GM12874 (cell line): ENCODE data around the gene RAPGEF6.

Source experiments
- TF ChIP-seq, protein P1 (sequence below): IDR thresholded peaks from 2 replicates; pipeline ENCODE4 v1.5.1; 2011; ENCODE audit warnings: low read depth, mild to moderate bottlenecking, control low read depth, low read length, moderate library complexity; ENCODE audit not compliant: insufficient read depth

Gene RAPGEF6

DNA sequence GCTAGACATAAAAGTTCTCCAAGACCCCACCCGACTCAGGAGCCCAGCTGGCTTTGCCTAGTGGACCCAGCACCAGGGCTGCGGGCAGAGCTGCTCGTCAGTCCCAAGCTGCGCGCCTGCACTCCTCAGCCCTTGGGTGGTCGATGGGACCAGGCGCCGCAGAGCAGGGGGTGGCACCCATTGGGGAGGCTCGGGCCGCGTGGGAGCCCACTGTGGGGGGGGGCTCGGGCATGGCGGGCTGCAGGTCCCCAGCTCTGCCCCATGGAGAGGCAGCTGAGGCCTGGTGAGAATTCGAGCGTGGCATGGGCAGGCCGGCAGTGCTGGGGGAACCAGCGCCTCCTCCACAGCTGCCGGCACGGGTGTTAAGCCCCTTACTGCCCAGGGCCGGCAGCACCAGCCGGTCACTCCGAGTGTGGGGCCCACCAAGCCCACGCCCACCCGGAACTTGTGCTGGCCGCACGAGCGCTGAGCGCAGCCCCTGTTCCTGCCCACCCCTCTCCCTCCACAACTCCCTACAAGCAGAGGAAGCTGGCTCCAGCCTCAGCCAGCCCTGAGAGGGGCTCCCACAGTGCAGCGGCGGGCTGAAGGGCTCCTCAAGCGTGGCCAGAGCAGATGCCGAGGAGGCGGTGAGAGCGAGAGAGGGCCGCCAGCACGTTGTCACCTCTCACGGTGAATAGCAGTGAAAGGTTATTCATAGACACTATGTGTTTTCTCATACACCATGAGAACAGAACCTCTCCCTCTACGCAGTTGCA lies 54.9 kb downstream of the RAPGEF6 start:
- TF ChIP-seq, protein P1, sequence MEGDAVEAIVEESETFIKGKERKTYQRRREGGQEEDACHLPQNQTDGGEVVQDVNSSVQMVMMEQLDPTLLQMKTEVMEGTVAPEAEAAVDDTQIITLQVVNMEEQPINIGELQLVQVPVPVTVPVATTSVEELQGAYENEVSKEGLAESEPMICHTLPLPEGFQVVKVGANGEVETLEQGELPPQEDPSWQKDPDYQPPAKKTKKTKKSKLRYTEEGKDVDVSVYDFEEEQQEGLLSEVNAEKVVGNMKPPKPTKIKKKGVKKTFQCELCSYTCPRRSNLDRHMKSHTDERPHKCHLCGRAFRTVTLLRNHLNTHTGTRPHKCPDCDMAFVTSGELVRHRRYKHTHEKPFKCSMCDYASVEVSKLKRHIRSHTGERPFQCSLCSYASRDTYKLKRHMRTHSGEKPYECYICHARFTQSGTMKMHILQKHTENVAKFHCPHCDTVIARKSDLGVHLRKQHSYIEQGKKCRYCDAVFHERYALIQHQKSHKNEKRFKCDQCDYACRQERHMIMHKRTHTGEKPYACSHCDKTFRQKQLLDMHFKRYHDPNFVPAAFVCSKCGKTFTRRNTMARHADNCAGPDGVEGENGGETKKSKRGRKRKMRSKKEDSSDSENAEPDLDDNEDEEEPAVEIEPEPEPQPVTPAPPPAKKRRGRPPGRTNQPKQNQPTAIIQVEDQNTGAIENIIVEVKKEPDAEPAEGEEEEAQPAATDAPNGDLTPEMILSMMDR: no peak

DNA sequence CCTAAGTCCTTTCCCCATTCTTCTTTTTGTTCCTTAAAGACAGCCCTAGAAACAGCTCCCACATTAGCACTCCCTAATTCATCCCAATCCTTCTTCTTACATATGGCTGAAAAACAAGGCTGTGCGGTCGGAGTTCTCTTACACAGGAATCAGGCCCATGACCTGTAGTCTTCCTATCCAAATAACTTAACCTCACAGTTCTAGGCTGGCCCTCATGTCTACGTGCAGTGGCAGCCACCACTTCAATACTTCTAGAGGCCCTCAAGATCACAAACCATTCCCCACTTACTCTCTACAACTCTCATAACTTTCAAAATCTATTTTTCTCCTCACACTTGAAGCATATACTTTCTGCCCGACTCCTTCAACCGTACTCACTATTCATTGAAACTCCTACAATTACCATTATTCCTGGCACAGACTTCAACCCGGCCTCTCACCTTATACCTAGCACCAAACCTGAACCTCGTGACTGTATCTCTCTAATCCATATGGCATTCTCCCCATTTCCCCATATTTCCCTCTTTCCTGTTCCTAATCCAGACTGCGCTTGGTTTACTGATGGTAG lies 59.3 kb downstream of the RAPGEF6 start:
- TF ChIP-seq, protein P1: no peak

- TF ChIP-seq, protein P1: no peak
Measured at GRCh38 chr5:131571669-131572168, 63.3 kb downstream of the RAPGEF6 start.

GRCh38 chr5:131570757-131571156 lies 64.3 kb downstream of the RAPGEF6 start:
- TF ChIP-seq, protein P1: no peak

- TF ChIP-seq, protein P1: no peak
Measured at GRCh38 chr5:131564229-131564652, 70.8 kb downstream of the RAPGEF6 start.

- TF ChIP-seq, protein P1: no peak
Measured at GRCh38 chr5:131563434-131564228, 71.4 kb downstream of the RAPGEF6 start.

GRCh38 chr5:131550606-131551005 lies 84.4 kb downstream of the RAPGEF6 start:
- TF ChIP-seq, protein P1: no peak
